ENCODE results near the gene KRT2.
"Not testable (repeated sequence)": the region's sequence is repeated elsewhere in the genome, so short reads cannot be mapped to it uniquely, and the experiment has no call there.

The KRT2 gene

GRCh38 chr12:52670961-52671360 is 18.9 kb upstream of the KRT2 start (continued):
- no peak for TF ChIP-seq ZNF280C (tag by site-specific recombination; IDR thresholded peaks at IDR 0.05)
- no peak for TF ChIP-seq KLF9 (tag by site-specific recombination; IDR thresholded peaks at IDR 0.05; ENCODE audit: low read depth)
- TF ChIP-seq, protein P1, sequence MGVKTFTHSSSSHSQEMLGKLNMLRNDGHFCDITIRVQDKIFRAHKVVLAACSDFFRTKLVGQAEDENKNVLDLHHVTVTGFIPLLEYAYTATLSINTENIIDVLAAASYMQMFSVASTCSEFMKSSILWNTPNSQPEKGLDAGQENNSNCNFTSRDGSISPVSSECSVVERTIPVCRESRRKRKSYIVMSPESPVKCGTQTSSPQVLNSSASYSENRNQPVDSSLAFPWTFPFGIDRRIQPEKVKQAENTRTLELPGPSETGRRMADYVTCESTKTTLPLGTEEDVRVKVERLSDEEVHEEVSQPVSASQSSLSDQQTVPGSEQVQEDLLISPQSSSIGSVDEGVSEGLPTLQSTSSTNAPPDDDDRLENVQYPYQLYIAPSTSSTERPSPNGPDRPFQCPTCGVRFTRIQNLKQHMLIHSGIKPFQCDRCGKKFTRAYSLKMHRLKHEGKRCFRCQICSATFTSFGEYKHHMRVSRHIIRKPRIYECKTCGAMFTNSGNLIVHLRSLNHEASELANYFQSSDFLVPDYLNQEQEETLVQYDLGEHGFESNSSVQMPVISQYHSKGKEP (tag by site-specific recombination; IDR thresholded peaks at IDR 0.05), result no peak
- TF ChIP-seq IKZF3 (tag by site-specific recombination; IDR thresholded peaks at IDR 0.05), result no peak

DNA sequence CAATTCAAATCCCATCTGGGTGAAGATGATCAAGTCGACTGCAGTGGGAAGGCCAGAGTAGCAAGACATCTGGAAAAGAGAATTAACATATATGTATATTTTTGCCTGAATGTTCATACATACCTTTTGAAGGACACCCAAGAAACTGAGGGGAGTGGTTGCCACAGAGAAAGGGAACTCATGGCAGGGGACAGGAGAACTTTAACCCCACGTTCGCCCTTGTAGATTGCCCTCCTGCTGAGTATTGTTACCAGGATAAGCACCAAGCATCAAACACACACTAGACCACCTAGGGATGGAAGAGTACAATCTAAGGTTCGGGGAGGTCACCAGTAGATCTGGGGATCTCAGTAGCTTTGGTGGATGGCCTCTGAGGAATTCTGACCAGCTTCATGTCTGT is 18.5 kb upstream of the KRT2 start:
- ChIA-PET CTCF (no interaction called here), POLR2A (interaction anchor here (0.6 kb wide), 1 partner anchor 209 kb away, joined by 4 read pairs; no protein-coding TSS in a partner anchor)
- Histone ChIP-seq H3K36me3 (ENCODE audit: control insufficient read depth in 2 of 2, insufficient read depth in 1 of 2, low read length in 2 of 2) (no peaks in the 10 kb centered on the region), H3K9me3 (ENCODE audit: control insufficient read depth, insufficient read depth, low read depth, low read length) (no peaks in the 10 kb centered on the region), H3K4me1 (ENCODE audit: control insufficient read depth, insufficient read depth, low read length) (no peaks in the 10 kb centered on the region), H3K4me3 (ENCODE audit: low read depth, low read length) (no peak overlapping the region), H3K27ac (ENCODE audit: extremely low read depth, low read depth, low read length) (no peak overlapping the region)
- TF ChIP-seq HOXD13 (CRISPR knock-in tag; IDR thresholded peaks at IDR 0.05; ENCODE audit: borderline replicate concordance) (no peak), ZNF830 (tag by site-specific recombination; IDR thresholded peaks at IDR 0.05; ENCODE audit: low read depth) (no peak), ZNF548 (tag by site-specific recombination; IDR thresholded peaks at IDR 0.05) (no peak), TCF7L2 (IDR thresholded peaks at IDR 0.05; ENCODE audit: borderline replicate concordance, low read depth, low read length) (no peak), BCL11B (tag by site-specific recombination; IDR thresholded peaks at IDR 0.05; ENCODE audit: low read depth) (no peak), ZNF202 (tag by site-specific recombination; IDR thresholded peaks at IDR 0.05; ENCODE audit: borderline replicate concordance) (no peak)

- H3K27ac ChIP-seq (ENCODE audit: extremely low read depth, low read depth, low read length); H3K4me3 ChIP-seq (ENCODE audit: low read depth, low read length); POLR2A ChIA-PET; H3K9me3 ChIP-seq (ENCODE audit: control insufficient read depth, insufficient read depth, low read depth, low read length); H3K4me1 ChIP-seq (ENCODE audit: control insufficient read depth, insufficient read depth, low read length); CTCF ChIA-PET; H3K36me3 ChIP-seq (ENCODE audit: control insufficient read depth in 2 of 2, insufficient read depth in 1 of 2, low read length in 2 of 2): not testable (repeated sequence)
These were observed 17.9 kb upstream of the KRT2 start for GRCh38 chr12:52669941-52670340.

DNA sequence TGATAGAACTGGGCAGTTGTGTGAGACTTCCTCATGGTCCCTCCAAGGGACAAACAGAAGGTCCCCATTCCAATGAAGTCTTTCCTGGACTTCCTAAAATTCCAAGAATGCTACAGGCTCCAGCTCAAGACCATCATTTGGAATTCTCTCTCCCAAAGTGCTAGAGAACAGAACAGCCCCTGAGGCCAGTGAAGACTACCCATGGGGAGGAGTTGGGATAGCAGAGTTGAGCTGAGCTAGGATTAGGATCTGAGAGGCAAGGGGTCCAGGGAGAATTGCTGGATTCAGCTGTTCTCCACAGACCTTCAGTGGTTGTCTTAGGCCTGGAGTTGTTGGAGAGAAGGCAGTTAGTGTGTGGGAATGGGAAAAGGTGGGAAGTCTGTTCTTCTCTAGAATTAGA is 17.4 kb upstream of the KRT2 start:
- H3K4me3 ChIP-seq (ENCODE audit: low read depth, low read length), result no peak overlapping the region
- ChIA-PET POLR2A (no interaction called here), CTCF (interaction anchor here (0.8 kb wide), 1 partner anchor 993 kb away, joined by 3 read pairs; no protein-coding TSS in a partner anchor)
- no peak overlapping the region for H3K27ac ChIP-seq (ENCODE audit: extremely low read depth, low read depth, low read length)
- no peaks in the 10 kb centered on the region for H3K4me1 ChIP-seq (ENCODE audit: control insufficient read depth, insufficient read depth, low read length)
- no peaks in the 10 kb centered on the region for H3K36me3 ChIP-seq (ENCODE audit: control insufficient read depth in 2 of 2, insufficient read depth in 1 of 2, low read length in 2 of 2)
- H3K9me3 ChIP-seq (ENCODE audit: control insufficient read depth, insufficient read depth, low read depth, low read length), result no peaks in the 10 kb centered on the region
- no peak for TF ChIP-seq ZNF571 (tag by site-specific recombination; IDR thresholded peaks at IDR 0.05)
- TF ChIP-seq ZNF555 (tag by site-specific recombination; conservative IDR thresholded peaks at IDR 0.05), result no peak
- TF ChIP-seq ZNF580 (tag by site-specific recombination; IDR thresholded peaks at IDR 0.05), result no peak
- no peak for TF ChIP-seq ZNF426 (tag by site-specific recombination; IDR thresholded peaks at IDR 0.05)
- TF ChIP-seq, protein P1 (tag by site-specific recombination; IDR thresholded peaks at IDR 0.05), result no peak
- no peak for TF ChIP-seq ZBTB1 (tag by site-specific recombination; IDR thresholded peaks at IDR 0.05)
- TF ChIP-seq ZNF18 (tag by site-specific recombination; IDR thresholded peaks at IDR 0.05), result no peak
- no peak for TF ChIP-seq SP3 (tag by site-specific recombination; IDR thresholded peaks at IDR 0.05)
- TF ChIP-seq ZNF311 (tag by site-specific recombination; IDR thresholded peaks at IDR 0.05; ENCODE audit: borderline replicate concordance), result no peak
- no peak for TF ChIP-seq ZSCAN18 (tag by site-specific recombination; IDR thresholded peaks at IDR 0.05)
- TF ChIP-seq ZNF155 (tag by site-specific recombination; IDR thresholded peaks at IDR 0.05), result no peak
- no peak for TF ChIP-seq HOXD13 (CRISPR knock-in tag; IDR thresholded peaks at IDR 0.05; ENCODE audit: borderline replicate concordance)
